NAMALWA (cell line): ENCODE results near the gene WSB2.

Experiments
- DNase-seq: peaks from one replicate; pipeline ENCODE4 v3.0.0-alpha.2; 2015; ENCODE audit warnings: low spot score

Gene WSB2

GRCh38 chr12:118061873-118062843 is 1.2 kb upstream of the WSB2 start:
- no peak for DNase-seq

GRCh38 chr12:118060301-118061010 is 523 bp downstream of the WSB2 start:
- peak; percentile 17 for DNase-seq

DNA sequence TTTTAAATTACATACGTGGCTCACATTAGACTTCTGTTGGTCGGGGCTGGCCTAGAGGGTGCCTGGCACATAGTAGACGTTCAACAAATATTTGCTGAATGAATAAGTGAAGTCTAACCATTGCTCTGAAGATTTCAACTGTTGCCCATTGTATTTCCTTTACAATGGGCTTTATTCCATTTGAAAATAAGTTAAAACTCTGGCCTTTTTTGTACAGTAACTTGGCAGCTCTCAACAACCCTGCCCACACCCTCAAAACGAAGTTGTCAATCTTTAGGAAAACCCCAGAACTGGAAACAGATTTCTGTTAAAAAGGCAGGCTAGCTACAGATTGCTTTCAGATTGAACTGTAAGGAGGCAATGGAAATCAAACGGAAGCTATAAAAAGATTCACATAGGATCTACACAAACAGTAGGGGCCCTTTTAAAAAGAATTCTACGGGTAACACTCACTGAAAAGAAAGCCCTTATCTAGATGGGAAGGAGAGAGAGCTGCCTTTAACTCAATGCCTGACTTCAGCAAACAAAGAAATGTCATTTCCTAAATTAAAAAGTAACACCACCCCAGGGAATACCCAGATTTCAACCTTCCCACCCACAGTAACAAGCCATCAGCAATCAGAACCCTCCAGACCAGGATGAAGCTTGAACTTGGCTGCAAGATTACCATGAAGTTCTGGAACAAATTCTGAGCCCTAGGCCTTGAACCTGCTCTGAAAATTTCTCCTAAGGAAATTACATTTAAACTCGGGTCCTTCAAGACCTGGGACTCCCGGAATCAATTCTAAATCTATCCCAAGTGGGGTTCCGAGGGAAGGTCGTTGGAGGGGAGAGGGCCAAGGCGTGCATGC is 1.4 kb downstream of the WSB2 start:
- no peak for DNase-seq

DNA sequence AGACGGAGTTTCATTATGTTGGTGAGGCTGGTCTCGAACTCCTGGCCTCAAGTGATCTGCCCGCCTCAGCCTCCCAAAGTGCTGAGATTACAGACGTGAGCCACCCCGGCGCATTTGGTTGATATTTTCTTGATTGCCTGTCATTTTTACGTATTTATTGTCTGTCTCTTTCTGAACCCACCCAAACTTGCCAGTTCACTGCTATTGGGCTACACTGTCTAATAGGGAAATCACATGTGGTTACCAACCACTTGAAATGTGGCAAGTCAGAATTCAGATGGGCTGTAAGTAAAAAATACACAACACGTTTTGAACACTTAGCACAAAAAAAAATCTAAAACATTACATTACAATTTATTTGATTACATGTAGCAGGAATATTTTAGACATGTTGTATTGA is 2.1 kb downstream of the WSB2 start:
- DNase-seq = no peak

GRCh38 chr12:118058227-118058626 is 2.8 kb downstream of the WSB2 start:
- DNase-seq = no peak

- DNase-seq = no peak
Measured at GRCh38 chr12:118055865-118056773, 4.9 kb downstream of the WSB2 start.

DNA sequence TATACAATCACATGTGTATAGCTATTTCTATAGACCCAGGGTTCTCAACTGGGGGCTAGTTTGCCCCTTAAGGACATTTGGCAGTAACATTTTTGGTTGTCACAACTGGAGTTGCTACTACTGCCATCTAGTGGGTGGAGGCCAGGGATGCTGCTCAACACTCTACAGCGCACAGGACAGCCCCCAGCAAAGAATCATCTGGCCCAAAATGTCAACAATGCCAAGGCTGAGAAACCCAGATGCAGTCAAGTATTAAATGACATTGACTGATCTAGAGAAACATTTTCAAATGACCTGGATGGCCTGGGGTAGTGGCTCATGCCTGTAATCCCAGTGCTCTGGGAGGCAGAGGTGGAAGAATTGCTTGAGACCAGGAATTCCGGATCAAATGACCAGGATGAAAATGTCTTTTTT is 5.8 kb downstream of the WSB2 start:
- peak; percentile 92 for DNase-seq

- no peak for DNase-seq
Measured at GRCh38 chr12:118053071-118053985, 7.7 kb downstream of the WSB2 start.

GRCh38 chr12:118052324-118053070 is 8.5 kb downstream of the WSB2 start:
- DNase-seq = no peak

DNA sequence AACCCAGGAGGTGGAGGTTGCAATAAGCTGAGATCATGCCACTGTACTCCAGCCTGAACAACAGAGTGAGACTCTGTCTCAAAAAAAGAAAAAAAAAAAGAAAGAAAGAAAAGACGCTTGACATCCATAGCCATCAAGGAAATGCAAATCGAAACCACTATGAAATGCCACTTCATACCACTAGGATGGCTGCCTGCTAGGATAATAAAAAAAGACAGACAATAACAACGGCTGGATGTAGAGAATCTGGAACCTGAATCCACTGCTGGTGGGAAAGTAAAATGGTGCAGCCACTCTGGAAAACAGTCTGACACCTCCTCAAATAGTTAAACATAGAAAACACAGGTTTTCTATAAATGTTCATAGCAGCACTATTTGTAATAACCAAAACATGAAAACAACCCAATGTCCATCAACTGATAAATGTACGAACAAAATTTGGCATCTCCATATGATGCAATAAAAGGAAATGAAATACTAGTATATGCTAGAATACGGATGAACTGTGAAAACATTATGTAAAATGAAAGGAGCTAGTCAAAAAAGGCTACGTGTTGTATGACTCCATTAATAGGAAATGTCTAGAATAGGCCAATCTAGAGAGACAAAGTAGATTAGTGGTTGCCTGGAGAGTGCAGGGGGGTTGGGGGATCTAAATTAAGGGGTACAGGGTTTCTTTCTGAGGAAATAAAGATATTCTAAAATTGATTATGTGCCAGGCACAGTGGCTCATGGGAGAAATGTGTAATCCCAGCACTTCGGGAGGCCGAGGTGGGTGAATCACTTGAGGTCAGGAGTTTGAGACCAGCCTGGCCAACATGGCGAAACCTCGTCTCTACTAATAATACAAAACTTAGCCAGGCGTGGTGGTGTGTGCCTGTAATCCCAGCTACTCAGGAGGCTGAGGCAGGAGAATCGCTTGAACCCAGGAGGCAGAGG is 9.7 kb downstream of the WSB2 start:
- DNase-seq = no peak

DNA sequence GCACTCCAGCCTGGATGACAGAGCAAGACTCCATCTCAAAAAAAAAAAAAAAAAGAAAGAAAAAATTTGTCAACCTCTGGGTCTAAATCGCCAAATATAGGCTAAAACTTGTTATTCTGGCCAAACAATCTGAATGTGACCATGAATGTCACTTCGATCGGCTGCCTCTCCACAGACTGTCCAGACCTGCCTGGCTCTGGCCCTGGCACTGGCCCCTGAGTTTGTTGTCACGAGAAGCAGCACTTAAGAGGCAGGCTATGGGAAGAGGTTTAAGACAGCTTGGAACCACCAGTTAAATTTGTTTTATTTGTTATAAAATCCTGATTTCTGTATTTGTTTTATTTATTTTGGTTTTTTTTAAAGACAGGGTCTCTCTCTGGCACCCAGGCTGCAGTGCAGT is 14.5 kb downstream of the WSB2 start:
- DNase-seq = no peak

DNA sequence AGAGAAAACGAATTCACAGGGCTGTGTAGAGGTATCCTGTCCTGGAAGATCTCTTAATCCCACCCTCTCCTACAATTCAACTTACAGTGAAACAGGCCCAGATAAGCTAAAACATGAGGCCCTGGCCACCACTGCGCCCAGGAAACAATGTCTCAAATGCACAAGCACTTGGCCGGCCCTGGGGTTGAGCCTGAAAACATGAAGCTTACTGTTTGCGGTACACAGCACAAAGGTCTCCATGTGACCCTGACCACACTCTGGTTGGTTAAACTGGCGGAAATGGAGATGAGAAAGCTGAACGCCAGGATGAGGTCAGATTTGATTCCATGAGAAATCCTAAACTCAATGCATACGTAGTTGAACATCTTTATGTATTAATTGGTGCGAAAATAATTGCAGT is 16.4 kb downstream of the WSB2 start:
- no peak for DNase-seq

DNA sequence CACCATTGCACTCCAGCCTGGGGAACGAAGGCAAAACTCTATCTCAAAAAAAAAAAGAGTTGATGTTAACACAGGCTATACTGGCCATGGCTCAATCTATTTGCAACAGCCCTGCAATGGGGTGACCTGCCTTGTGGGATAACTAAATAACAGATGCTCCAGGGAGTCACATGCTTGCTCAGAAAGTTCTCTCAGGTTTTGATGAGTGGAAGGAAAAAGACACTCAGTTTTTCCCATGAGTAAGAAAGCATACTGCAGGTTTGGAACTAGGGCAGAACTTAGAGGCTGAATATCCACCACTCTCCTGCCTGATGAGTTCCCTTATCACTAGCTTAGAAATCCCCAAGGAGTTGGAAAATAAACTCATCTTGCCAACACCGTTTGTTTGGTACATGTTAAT is 16.9 kb downstream of the WSB2 start:
- DNase-seq = no peak

DNA sequence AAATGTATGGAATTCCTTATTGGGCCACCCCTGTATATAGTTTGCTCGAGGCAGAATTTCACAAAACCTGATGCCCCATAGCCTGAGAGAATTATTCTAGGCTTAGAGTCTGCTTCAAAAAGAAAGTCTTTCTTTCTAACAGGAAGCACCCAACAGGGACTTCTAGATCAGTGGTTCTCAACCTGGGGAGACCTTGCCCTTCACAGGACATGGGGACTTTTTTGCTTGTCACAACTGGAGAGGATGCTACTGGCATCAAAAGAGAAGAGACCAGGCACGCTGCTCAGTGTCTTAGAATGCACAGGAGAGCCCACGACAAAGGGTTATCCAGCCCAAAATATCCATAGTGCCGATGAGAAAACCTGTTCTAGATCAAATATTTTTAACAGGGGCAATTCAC is 18.9 kb downstream of the WSB2 start:
- no peak for DNase-seq

DNA sequence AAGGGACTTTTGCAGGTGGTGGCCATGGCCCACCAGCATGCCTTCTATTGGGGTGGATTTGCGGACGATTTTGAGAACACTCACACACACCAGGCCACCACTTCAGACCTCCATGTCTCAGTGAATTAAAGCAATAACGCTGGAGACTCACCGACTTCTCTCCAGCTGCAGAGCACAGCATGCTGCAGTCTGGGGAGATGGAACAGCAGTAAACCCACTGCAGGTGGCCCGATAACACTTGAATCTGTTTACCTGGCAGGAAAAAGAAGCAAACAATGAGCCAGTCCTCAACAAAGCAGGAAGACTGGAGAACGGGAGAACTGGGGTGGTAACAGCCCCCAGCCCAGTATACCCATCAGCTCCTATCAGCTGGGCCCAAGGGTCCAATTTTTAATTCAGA is 22.8 kb downstream of the WSB2 start:
- no peak for DNase-seq

DNA sequence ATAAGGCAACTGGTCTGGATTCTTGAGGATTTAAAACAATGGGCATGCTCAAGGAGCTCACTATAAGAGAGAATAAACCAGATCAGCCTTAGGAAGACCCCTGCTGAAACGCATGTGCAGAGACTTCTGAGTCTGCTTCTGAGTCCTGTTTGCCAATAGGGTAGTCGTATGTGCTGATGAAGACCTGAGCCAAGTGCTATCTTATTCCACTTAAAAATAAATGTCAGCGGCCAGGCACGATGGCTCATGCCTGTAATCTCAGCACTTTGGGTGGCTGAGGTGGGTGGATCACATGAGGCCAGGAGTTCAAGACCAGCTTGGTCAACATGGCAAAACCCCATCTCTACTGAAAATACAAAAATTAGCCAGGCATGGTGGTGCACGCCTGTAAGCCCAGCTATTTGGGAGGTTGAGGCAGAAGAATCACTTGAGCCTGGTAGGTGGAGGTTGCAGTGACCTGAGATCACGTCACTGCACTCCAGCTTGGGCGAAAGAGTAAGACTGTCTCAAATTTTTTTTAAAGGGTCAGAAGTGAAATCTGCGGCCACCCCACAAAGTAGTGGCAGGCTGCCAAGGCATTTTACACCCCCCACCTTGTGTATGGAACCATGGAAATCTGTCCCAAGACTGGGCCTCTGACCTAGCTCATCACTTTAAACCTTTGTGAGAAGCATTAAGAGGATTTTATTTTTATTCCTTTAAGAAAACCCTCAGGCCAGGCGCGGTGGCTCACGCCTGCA is 24.1 kb downstream of the WSB2 start:
- DNase-seq = no peak

DNA sequence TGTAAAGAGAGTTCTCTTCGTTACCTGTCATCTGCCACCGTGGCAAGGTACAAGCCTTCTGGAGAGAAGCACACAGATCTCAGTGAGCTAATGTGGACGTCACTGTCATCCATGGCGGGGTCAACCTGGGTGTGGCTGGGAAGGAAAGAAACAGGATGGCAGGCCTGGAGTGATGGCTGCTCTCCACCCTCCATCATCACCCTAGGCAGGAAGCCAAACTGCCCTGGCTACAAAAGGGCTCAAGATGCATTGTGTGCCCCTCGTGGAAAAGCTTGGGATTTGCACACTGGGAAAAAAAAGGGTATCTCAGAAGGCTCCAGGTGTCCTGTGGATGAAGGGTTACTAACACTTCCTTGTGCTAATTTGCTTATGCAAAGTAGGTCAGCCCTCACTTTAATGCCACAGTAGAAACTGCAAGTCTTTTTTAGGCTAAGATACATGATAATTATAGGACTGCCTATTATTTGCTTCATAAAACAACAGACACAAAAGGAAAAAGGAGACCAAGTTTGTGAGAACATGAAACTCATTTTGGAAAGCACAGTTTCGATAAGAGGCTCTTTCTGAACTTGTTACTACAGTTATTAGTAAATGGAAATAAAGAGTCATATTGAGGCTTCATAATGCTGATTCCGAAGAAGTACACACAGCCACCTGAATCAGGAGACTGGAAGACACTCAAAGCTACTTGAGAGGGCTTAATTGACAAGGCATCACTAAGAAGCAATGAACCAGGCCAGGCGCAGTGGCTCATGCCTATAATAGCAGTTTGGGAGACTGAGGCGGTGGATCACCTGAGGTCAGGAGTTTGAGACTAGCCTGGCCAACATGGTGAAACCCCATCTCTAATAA is 25.6 kb downstream of the WSB2 start:
- DNase-seq = peak; percentile 25
